ENCODE data around the gene INO80C. TPM values are rescaled to one million over a fixed set of nuclear protein-coding genes. Genes with fewer than 3 reads are reported as not detected.

The INO80C gene
- polyA plus RNA-seq, 1 donor (not counting 4 experiments of a cell fraction or from before 2014, with no cell fraction given) = 54.7 TPM

- Histone ChIP-seq H4K20me1 (ENCODE audit: control insufficient read depth, extremely low read depth, insufficient read depth, low read length) (no peaks in the 10 kb centered on the region), H3K9ac (ENCODE audit: control insufficient read depth, extremely low read depth, insufficient read depth, low read length) (no peak overlapping the region), H2AFZ (ENCODE audit: control insufficient read depth, low read length) (peak overlapping the region; percentile 90), H3K27me3 (ENCODE audit: control insufficient read depth, extremely low read depth, insufficient read depth, low read length) (no peaks in the 10 kb centered on the region), H3K79me2 (ENCODE audit: control insufficient read depth, insufficient read depth, low read length) (no peaks in the 10 kb centered on the region), H3K9me1 (ENCODE audit: control insufficient read depth, extremely low read depth, insufficient read depth, low read length) (no peaks in the 10 kb centered on the region), H3K36me3 (ENCODE audit: control insufficient read depth in 2 of 2, extremely low read depth in 1 of 2, insufficient read depth in 2 of 2, low read length in 2 of 2) (no peaks in the 10 kb centered on the region), H3K27ac (ENCODE audit: control insufficient read depth, insufficient read depth, low read length) (peak overlapping the region; percentile 6), H3K9me3 (ENCODE audit: control insufficient read depth, low read depth, low read length) (no peaks in the 10 kb centered on the region), H3K4me3 (ENCODE audit: control insufficient read depth in 2 of 3, extremely low read depth in 1 of 3, insufficient read depth in 2 of 3, low read depth in 1 of 3, low read length in 3 of 3) (no peak overlapping the region), H3K4me2 (ENCODE audit: control insufficient read depth, extremely low read depth, insufficient read depth, low read depth, low read length) (peak overlapping the region; percentile 47), H3K4me1 (ENCODE audit: control insufficient read depth, extremely low read depth, insufficient read depth, low read length) (peaks cover 13% of the 10 kb centered on the region)
- DNase-seq (ENCODE audit: low read depth, low spot score) (no peak), FAIRE-seq (peak; percentile 71)
- dilution Hi-C loops (cut with MboI; ENCODE audit: extremely low pct_ligation_motif_present, low sequenced_read_pairs) = no loop called here
- TF ChIP-seq, protein P1, sequence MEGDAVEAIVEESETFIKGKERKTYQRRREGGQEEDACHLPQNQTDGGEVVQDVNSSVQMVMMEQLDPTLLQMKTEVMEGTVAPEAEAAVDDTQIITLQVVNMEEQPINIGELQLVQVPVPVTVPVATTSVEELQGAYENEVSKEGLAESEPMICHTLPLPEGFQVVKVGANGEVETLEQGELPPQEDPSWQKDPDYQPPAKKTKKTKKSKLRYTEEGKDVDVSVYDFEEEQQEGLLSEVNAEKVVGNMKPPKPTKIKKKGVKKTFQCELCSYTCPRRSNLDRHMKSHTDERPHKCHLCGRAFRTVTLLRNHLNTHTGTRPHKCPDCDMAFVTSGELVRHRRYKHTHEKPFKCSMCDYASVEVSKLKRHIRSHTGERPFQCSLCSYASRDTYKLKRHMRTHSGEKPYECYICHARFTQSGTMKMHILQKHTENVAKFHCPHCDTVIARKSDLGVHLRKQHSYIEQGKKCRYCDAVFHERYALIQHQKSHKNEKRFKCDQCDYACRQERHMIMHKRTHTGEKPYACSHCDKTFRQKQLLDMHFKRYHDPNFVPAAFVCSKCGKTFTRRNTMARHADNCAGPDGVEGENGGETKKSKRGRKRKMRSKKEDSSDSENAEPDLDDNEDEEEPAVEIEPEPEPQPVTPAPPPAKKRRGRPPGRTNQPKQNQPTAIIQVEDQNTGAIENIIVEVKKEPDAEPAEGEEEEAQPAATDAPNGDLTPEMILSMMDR (optimal IDR thresholded peaks at IDR 0.05 in 1 of 3, IDR thresholded peaks at IDR 0.05 in 1 of 3, conservative IDR thresholded peaks at IDR 0.05 in 1 of 3; ENCODE audit: extremely low read depth in 1 of 3, insufficient read depth in 2 of 3, low read length in 3 of 3) = no peak
- no peak for TF ChIP-seq EZH2 (IDR thresholded peaks at IDR 0.05; ENCODE audit: low read length)
These were observed 15.6 kb upstream of the INO80C start for GRCh38 chr18:35513181-35513936.

- FAIRE-seq = no peak
- peak overlapping the region; percentile 47 for H3K4me2 ChIP-seq (ENCODE audit: control insufficient read depth, extremely low read depth, insufficient read depth, low read depth, low read length)
These were observed 15.0 kb upstream of the INO80C start for GRCh38 chr18:35512761-35513160.

More at GRCh38 chr18:35512761-35513160, 15.0 kb upstream of the INO80C start:
- Histone ChIP-seq H3K9ac (ENCODE audit: control insufficient read depth, extremely low read depth, insufficient read depth, low read length) (no peak overlapping the region), H3K9me3 (ENCODE audit: control insufficient read depth, low read depth, low read length) (no peaks in the 10 kb centered on the region), H3K27me3 (ENCODE audit: control insufficient read depth, extremely low read depth, insufficient read depth, low read length) (no peaks in the 10 kb centered on the region), H2AFZ (ENCODE audit: control insufficient read depth, low read length) (peak overlapping the region; percentile 90), H4K20me1 (ENCODE audit: control insufficient read depth, extremely low read depth, insufficient read depth, low read length) (no peaks in the 10 kb centered on the region), H3K4me3 (ENCODE audit: control insufficient read depth in 2 of 3, extremely low read depth in 1 of 3, insufficient read depth in 2 of 3, low read depth in 1 of 3, low read length in 3 of 3) (no peak overlapping the region), H3K27ac (ENCODE audit: control insufficient read depth, insufficient read depth, low read length) (no peak overlapping the region), H3K4me1 (ENCODE audit: control insufficient read depth, extremely low read depth, insufficient read depth, low read length) (peaks cover 13% of the 10 kb centered on the region), H3K36me3 (ENCODE audit: control insufficient read depth in 2 of 2, extremely low read depth in 1 of 2, insufficient read depth in 2 of 2, low read length in 2 of 2) (no peaks in the 10 kb centered on the region), H3K79me2 (ENCODE audit: control insufficient read depth, insufficient read depth, low read length) (no peaks in the 10 kb centered on the region), H3K9me1 (ENCODE audit: control insufficient read depth, extremely low read depth, insufficient read depth, low read length) (no peaks in the 10 kb centered on the region)
- DNase-seq (ENCODE audit: low read depth, low spot score) = no peak
- TF ChIP-seq, protein P1 (optimal IDR thresholded peaks at IDR 0.05 in 1 of 3, IDR thresholded peaks at IDR 0.05 in 1 of 3, conservative IDR thresholded peaks at IDR 0.05 in 1 of 3; ENCODE audit: extremely low read depth in 1 of 3, insufficient read depth in 2 of 3, low read length in 3 of 3) = no peak
- TF ChIP-seq EZH2 (IDR thresholded peaks at IDR 0.05; ENCODE audit: low read length) = no peak
- dilution Hi-C loops (cut with MboI; ENCODE audit: extremely low pct_ligation_motif_present, low sequenced_read_pairs) = no loop called here
